ENCODE data around the gene SNTG2.
"Not testable (repeated sequence)": the region's sequence is repeated elsewhere in the genome, so short reads cannot be mapped to it uniquely, and the experiment has no call there.

The SNTG2 gene

GRCh38 chr2:1099418-1099817 is 148.8 kb downstream of the SNTG2 start:
- no peaks in the 10 kb centered on the region for H3K4me1 ChIP-seq (ENCODE audit: control insufficient read depth, insufficient read depth, low read length)
- no peaks in the 10 kb centered on the region for H3K9me3 ChIP-seq (ENCODE audit: control insufficient read depth, low read length)
- H3K4me3 ChIP-seq (ENCODE audit: low read length): no peak overlapping the region
- no peaks in the 10 kb centered on the region for H3K27me3 ChIP-seq (ENCODE audit: control insufficient read depth, insufficient read depth, low read length)
- H3K9ac ChIP-seq (ENCODE audit: low read length): no peak overlapping the region
- H3K36me3 ChIP-seq (ENCODE audit: control insufficient read depth, insufficient read depth, low read length): no peaks in the 10 kb centered on the region

- Histone ChIP-seq H3K4me1 (ENCODE audit: control insufficient read depth, insufficient read depth, low read length) (no peaks in the 10 kb centered on the region), H3K36me3 (ENCODE audit: control insufficient read depth, insufficient read depth, low read length) (no peaks in the 10 kb centered on the region), H3K9me3 (ENCODE audit: control insufficient read depth, low read length) (no peaks in the 10 kb centered on the region), H3K4me3 (ENCODE audit: low read length) (no peak overlapping the region), H3K9ac (ENCODE audit: low read length) (no peak overlapping the region), H3K27me3 (ENCODE audit: control insufficient read depth, insufficient read depth, low read length) (no peaks in the 10 kb centered on the region)
These were observed 150.5 kb downstream of the SNTG2 start for GRCh38 chr2:1101011-1101782.

- H3K9me3 ChIP-seq (ENCODE audit: control insufficient read depth, low read length): no peaks in the 10 kb centered on the region
- H3K36me3 ChIP-seq (ENCODE audit: control insufficient read depth, insufficient read depth, low read length): no peaks in the 10 kb centered on the region
- no peak overlapping the region for H3K4me3 ChIP-seq (ENCODE audit: low read length)
- no peaks in the 10 kb centered on the region for H3K4me1 ChIP-seq (ENCODE audit: control insufficient read depth, insufficient read depth, low read length)
- no peak overlapping the region for H3K9ac ChIP-seq (ENCODE audit: low read length)
- no peaks in the 10 kb centered on the region for H3K27me3 ChIP-seq (ENCODE audit: control insufficient read depth, insufficient read depth, low read length)
These were observed 151.4 kb downstream of the SNTG2 start for GRCh38 chr2:1101982-1102590.

- no peaks in the 10 kb centered on the region for H3K9me3 ChIP-seq (ENCODE audit: control insufficient read depth, low read length)
- no peaks in the 10 kb centered on the region for H3K4me1 ChIP-seq (ENCODE audit: control insufficient read depth, insufficient read depth, low read length)
- no peaks in the 10 kb centered on the region for H3K36me3 ChIP-seq (ENCODE audit: control insufficient read depth, insufficient read depth, low read length)
- H3K27me3 ChIP-seq (ENCODE audit: control insufficient read depth, insufficient read depth, low read length): no peaks in the 10 kb centered on the region
- H3K4me3 ChIP-seq (ENCODE audit: low read length): no peak overlapping the region
- no peak overlapping the region for H3K9ac ChIP-seq (ENCODE audit: low read length)
These were observed 153.7 kb downstream of the SNTG2 start for GRCh38 chr2:1104364-1104763.

- not testable (repeated sequence) for H3K4me1 ChIP-seq (ENCODE audit: control insufficient read depth, insufficient read depth, low read length); H3K4me3 ChIP-seq (ENCODE audit: low read length); H3K9me3 ChIP-seq (ENCODE audit: control insufficient read depth, low read length); H3K36me3 ChIP-seq (ENCODE audit: control insufficient read depth, insufficient read depth, low read length); H3K27me3 ChIP-seq (ENCODE audit: control insufficient read depth, insufficient read depth, low read length); H3K9ac ChIP-seq (ENCODE audit: low read length)
These were observed 155.7 kb downstream of the SNTG2 start for GRCh38 chr2:1106344-1106743.

GRCh38 chr2:1115843-1116539 is 165.3 kb downstream of the SNTG2 start:
- Histone ChIP-seq H3K9me3 (ENCODE audit: control insufficient read depth, low read length) (no peaks in the 10 kb centered on the region), H3K27me3 (ENCODE audit: control insufficient read depth, insufficient read depth, low read length) (no peaks in the 10 kb centered on the region), H3K4me1 (ENCODE audit: control insufficient read depth, insufficient read depth, low read length) (no peaks in the 10 kb centered on the region), H3K9ac (ENCODE audit: low read length) (no peak overlapping the region), H3K36me3 (ENCODE audit: control insufficient read depth, insufficient read depth, low read length) (no peaks in the 10 kb centered on the region), H3K4me3 (ENCODE audit: low read length) (no peak overlapping the region)

- Histone ChIP-seq H3K9me3 (ENCODE audit: control insufficient read depth, low read length) (no peaks in the 10 kb centered on the region), H3K27me3 (ENCODE audit: control insufficient read depth, insufficient read depth, low read length) (no peaks in the 10 kb centered on the region), H3K4me3 (ENCODE audit: low read length) (no peak overlapping the region), H3K36me3 (ENCODE audit: control insufficient read depth, insufficient read depth, low read length) (no peaks in the 10 kb centered on the region), H3K9ac (ENCODE audit: low read length) (no peak overlapping the region), H3K4me1 (ENCODE audit: control insufficient read depth, insufficient read depth, low read length) (no peaks in the 10 kb centered on the region)
These were observed 166.9 kb downstream of the SNTG2 start for GRCh38 chr2:1117569-1117968.

GRCh38 chr2:1125217-1125616 is 174.6 kb downstream of the SNTG2 start:
- Histone ChIP-seq H3K36me3 (ENCODE audit: control insufficient read depth, insufficient read depth, low read length) (no peaks in the 10 kb centered on the region), H3K4me3 (ENCODE audit: low read length) (no peak overlapping the region), H3K27me3 (ENCODE audit: control insufficient read depth, insufficient read depth, low read length) (no peaks in the 10 kb centered on the region), H3K4me1 (ENCODE audit: control insufficient read depth, insufficient read depth, low read length) (no peaks in the 10 kb centered on the region), H3K9ac (ENCODE audit: low read length) (no peak overlapping the region), H3K9me3 (ENCODE audit: control insufficient read depth, low read length) (no peaks in the 10 kb centered on the region)

- Histone ChIP-seq H3K27me3 (ENCODE audit: control insufficient read depth, insufficient read depth, low read length) (no peaks in the 10 kb centered on the region), H3K4me3 (ENCODE audit: low read length) (no peak overlapping the region), H3K4me1 (ENCODE audit: control insufficient read depth, insufficient read depth, low read length) (no peaks in the 10 kb centered on the region), H3K9me3 (ENCODE audit: control insufficient read depth, low read length) (no peaks in the 10 kb centered on the region), H3K36me3 (ENCODE audit: control insufficient read depth, insufficient read depth, low read length) (no peaks in the 10 kb centered on the region), H3K9ac (ENCODE audit: low read length) (no peak overlapping the region)
These were observed 175.2 kb downstream of the SNTG2 start for GRCh38 chr2:1125633-1126370.

GRCh38 chr2:1129982-1130381 is 179.3 kb downstream of the SNTG2 start:
- Histone ChIP-seq H3K27me3 (ENCODE audit: control insufficient read depth, insufficient read depth, low read length) (no peaks in the 10 kb centered on the region), H3K4me1 (ENCODE audit: control insufficient read depth, insufficient read depth, low read length) (no peaks in the 10 kb centered on the region), H3K4me3 (ENCODE audit: low read length) (no peak overlapping the region), H3K9ac (ENCODE audit: low read length) (no peak overlapping the region), H3K36me3 (ENCODE audit: control insufficient read depth, insufficient read depth, low read length) (no peaks in the 10 kb centered on the region), H3K9me3 (ENCODE audit: control insufficient read depth, low read length) (no peaks in the 10 kb centered on the region)

GRCh38 chr2:1130922-1131321 is 180.3 kb downstream of the SNTG2 start:
- no peaks in the 10 kb centered on the region for H3K4me1 ChIP-seq (ENCODE audit: control insufficient read depth, insufficient read depth, low read length)
- H3K27me3 ChIP-seq (ENCODE audit: control insufficient read depth, insufficient read depth, low read length): no peaks in the 10 kb centered on the region
- H3K9me3 ChIP-seq (ENCODE audit: control insufficient read depth, low read length): no peaks in the 10 kb centered on the region
- H3K9ac ChIP-seq (ENCODE audit: low read length): no peak overlapping the region
- no peaks in the 10 kb centered on the region for H3K36me3 ChIP-seq (ENCODE audit: control insufficient read depth, insufficient read depth, low read length)
- no peak overlapping the region for H3K4me3 ChIP-seq (ENCODE audit: low read length)

Measured in mucosa of stomach (tissue), 1 donor.